AG09309 (cell line): Measurements from ENCODE around the gene IGSF9.

ENCODE experiments used
- DNase-seq: peaks from one replicate; pipeline ENCODE4 v3.0.0-alpha.2; 2010; ENCODE audit warnings: low read depth
- H3K4me3 ChIP-seq: 2 replicates; pipeline ENCODE4 v1.5.1; 2011; ENCODE audit warnings: mild to moderate bottlenecking, low read depth, low read length, moderate library complexity; ENCODE audit not compliant: control insufficient read depth
- TF ChIP-seq, protein P1 (sequence below): IDR thresholded peaks from 2 replicates; pipeline ENCODE4 v1.5.1; 2011; ENCODE audit warnings: mild to moderate bottlenecking, low read depth, low read length, inconsistent platforms; ENCODE audit not compliant: insufficient read depth, control insufficient read depth; ENCODE audit errors: missing control alignments

Gene IGSF9

DNA sequence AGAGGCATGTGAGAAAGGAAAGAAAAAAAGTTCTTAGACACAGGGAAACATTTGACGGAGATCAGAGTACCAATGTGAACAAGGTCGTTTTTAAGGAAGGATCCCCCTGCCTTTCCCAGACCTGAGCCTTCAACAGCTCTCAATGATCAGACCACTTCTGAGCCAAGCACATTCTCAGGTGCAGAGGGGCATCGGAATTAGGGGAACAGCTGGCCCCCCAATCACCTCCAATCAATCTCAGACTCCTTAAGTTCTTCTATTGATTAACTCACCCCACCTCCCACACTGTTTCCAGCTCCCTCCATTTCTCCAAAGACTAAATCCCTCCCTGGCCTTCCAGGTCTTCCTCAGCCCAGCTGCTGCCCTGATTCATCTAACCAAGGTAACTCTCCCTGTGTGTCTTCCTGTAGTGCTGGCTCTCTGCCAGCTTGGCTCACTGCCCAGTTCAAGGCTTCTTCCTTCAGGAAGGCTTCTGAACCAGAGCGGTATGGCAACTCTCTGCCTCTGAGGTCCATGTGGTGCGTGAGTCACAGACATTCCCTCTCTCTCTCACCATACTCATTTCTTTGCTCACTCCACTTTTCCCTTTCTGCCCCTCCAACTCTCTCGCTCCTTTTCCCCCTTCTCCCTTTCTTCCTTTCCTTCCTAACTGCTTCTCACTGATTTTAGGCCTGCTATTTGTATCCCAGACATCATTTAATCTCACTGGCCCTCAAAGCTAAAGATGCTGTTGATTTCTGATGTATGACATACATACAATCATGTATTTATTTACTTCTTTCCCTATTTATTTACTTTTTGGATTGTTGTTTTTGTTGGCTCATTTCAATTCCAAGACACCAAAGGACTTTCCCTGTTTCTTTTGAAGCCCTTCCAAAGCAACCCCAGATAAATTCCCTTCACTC, 63.5 kb downstream of the IGSF9 start:
- no peak overlapping the region for H3K4me3 ChIP-seq
- DNase-seq, result peak; percentile 88
- TF ChIP-seq, protein P1, sequence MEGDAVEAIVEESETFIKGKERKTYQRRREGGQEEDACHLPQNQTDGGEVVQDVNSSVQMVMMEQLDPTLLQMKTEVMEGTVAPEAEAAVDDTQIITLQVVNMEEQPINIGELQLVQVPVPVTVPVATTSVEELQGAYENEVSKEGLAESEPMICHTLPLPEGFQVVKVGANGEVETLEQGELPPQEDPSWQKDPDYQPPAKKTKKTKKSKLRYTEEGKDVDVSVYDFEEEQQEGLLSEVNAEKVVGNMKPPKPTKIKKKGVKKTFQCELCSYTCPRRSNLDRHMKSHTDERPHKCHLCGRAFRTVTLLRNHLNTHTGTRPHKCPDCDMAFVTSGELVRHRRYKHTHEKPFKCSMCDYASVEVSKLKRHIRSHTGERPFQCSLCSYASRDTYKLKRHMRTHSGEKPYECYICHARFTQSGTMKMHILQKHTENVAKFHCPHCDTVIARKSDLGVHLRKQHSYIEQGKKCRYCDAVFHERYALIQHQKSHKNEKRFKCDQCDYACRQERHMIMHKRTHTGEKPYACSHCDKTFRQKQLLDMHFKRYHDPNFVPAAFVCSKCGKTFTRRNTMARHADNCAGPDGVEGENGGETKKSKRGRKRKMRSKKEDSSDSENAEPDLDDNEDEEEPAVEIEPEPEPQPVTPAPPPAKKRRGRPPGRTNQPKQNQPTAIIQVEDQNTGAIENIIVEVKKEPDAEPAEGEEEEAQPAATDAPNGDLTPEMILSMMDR, result no peak

DNA sequence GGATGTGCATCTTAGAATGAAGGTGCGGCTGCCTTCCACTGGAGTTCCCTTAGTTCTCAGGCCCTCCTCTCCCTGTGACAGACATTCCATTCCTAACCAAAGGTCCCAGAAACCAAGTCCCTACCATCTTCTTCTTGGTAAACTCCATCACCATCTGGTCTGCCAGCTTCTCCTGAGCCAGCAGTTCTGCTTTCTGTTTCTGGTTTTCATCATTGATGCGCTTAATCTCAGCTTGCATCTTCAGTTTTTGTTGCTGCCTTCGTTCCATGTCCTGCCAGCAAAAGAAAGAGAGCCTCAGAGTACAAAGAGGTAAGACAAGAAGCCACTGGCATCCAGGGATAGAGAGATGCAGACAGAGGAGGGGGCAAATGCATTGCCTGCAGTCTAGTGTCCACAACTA, 65.0 kb downstream of the IGSF9 start:
- no peak overlapping the region for H3K4me3 ChIP-seq
- no peak for DNase-seq
- TF ChIP-seq, protein P1, result no peak

DNA sequence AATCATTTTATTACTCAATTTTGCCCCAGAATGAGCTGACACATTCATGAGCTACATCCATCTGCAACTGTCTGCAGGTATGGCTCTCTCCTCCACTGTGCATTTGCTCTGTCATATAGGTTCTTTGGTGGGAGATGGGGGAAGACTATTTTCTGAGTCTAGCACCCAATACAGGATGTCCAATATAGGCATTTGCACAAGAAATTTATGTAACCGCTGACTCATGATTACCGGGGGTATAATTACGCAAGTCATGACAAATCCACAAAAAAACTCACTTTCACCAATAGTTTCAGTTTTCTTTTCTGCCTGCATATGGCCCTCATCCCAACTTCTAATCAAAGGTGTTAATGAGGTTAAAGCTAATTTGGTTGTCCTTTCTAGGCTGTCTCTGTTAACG, 65.4 kb downstream of the IGSF9 start:
- H3K4me3 ChIP-seq, result no peak overlapping the region
- peak; percentile 46 for DNase-seq
- TF ChIP-seq, protein P1, result no peak

DNA sequence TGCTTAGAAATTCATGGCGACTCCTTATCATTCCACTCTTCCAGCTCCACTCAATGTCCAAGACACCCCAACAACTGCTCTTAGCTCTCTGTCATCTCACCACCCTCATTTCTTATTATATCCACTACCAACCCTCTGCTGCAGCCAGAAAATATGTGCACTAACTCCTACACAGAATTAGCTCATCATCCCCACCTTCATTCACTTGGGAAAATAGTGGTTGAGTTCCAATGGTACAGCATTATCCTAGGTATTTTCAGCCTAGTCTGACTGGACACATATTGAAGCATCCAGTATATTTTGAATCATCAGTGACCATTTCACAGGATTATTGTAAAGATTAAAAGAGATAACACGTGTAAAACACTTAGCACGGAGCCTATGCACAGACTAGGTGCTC, 66.3 kb downstream of the IGSF9 start:
- TF ChIP-seq, protein P1, result no peak
- no peak for DNase-seq
- no peak overlapping the region for H3K4me3 ChIP-seq

DNA sequence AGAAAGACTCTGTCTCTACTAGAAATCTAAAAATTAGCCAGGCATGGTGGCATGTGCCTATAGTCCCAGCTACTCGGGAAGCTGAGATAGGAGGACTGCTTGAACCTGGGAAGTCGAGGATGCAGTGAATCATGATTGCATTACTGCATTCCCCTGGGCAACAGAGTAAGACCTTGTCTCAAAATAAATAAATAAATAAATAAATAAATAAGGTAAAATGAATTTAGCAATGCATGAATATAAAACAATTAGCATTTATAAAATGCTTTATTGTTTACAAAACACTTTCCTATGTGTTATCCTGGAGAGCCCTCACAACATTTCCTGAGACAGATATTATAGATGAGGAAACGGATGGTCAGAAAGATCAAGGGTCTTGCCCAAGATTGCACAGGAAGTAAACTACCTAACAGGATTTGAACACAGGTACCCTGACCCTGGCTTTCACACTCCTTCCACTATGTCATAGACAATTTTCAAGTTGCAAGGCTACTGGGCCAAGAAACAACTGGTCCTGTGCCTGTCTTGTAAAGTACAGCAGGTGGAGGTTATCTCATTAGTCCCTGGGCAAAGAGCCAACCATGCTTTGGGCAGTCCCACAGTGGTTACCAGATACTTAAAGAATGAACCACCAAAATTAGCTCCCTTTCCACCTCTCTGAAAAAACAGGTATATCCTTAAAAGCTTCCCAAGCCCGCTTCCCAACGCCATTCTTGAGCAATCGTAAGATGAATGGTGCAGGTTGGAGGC, 67.5 kb downstream of the IGSF9 start:
- no peak for DNase-seq
- TF ChIP-seq, protein P1, result no peak

More for the DNA sequence above, 67.5 kb downstream of the IGSF9 start:
- no peak overlapping the region for H3K4me3 ChIP-seq
